ENCODE measurements around the gene SRRM2.

Gene SRRM2

DNA sequence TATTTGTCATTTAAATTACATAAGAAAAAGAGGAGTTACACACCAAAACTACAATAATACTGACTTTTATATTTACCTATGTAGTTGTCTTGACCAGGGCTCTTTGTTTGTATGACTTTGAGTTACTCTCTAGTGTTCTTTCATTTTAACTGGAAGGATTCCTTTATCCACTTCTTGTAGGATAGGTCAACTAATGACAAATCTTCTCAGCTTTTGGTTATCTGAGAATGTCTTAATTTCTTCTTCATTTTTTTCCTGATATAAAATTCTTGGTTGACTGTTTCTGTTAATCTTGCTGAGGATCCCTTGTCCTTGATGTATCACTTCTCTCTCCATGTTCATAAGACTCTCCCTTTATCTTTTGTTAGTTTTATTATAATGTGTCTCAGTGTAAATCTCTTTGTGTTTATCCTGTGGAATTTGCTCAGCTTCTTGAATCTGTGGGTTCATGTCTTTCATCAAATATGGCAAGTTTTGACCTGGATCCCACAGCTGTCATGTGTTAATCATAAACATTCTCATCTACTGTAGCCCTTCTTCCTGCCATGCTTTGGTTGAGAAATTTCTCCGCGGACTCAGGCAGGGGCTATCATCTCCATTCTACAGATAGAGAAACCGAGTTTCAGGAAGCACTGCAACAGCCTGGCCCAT is 51.2 kb downstream of the SRRM2 start:
- ATAC-seq (replicated peaks) = no peak
- peaks cover 23 to 42% of the 10 kb centered on the region in 2 donors for H3K27me3 Mint-ChIP-seq
- no peak overlapping the region for H3K4me3 Mint-ChIP-seq
- no peak overlapping the region for H3K27ac Mint-ChIP-seq
- DNase-seq = no peak
- H3K4me1 Mint-ChIP-seq (ENCODE audit: low read depth in 2 of 2) = no peaks in the 10 kb centered on the region
- peaks cover 3% of the 10 kb centered on the region for H3K36me3 Mint-ChIP-seq (ENCODE audit: insufficient read depth)
- peaks cover 0 to 7% of the 10 kb centered on the region in 2 donors for H3K9me3 Mint-ChIP-seq

DNA sequence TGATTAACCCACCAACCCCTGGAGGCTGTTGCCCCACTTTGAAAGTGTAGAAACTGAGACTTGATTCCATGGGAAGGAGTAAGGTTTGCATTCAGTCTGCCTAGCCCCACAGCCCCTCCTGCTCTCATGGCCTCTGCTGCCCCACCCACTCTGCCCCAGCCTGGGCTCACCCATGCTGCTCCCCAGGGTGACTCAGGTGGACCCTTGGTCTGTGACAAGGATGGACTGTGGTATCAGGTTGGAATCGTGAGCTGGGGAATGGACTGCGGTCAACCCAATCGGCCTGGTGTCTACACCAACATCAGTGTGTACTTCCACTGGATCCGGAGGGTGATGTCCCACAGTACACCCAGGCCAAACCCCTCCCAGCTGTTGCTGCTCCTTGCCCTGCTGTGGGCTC is 52.3 kb downstream of the SRRM2 start:
- Mint-ChIP-seq H3K36me3 (ENCODE audit: insufficient read depth) (peaks cover 3% of the 10 kb centered on the region), H3K4me3 (no peak overlapping the region), H3K9me3 (peaks cover 0 to 7% of the 10 kb centered on the region in 2 donors), H3K4me1 (ENCODE audit: low read depth in 2 of 2) (no peaks in the 10 kb centered on the region), H3K27ac (no peak overlapping the region), H3K27me3 (peaks cover 34 to 50% of the 10 kb centered on the region in 2 donors)
- ATAC-seq (replicated peaks) (no peak), DNase-seq (no peak)

DNA sequence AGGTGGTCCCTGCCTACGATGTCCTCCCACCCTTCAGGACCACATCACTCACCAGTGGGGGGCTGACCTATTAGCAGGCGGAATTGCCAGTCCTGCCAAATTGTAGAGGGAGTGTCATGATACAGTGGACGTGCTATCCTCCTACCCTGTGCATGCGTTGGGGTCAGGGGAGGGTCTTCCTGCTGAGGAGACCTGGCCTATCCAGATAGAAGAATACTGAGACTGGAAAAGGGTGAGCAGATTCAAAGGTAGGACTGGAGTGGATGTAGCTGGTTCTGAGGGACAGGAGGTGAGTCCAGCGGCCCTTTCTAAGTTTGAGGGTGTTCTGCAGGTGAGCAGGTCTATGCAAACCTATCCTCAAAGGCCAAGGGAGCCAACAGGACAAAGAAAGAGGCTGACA is 53.8 kb downstream of the SRRM2 start:
- Mint-ChIP-seq H3K9me3 (peaks cover 0 to 7% of the 10 kb centered on the region in 2 donors), H3K27me3 (peaks cover 34 to 65% of the 10 kb centered on the region in 2 donors), H3K4me3 (no peak overlapping the region), H3K36me3 (ENCODE audit: insufficient read depth) (peaks cover 3% of the 10 kb centered on the region), H3K4me1 (ENCODE audit: low read depth in 2 of 2) (no peaks in the 10 kb centered on the region), H3K27ac (no peak overlapping the region)
- ATAC-seq (replicated peaks) (no peak), DNase-seq (no peak)

DNA sequence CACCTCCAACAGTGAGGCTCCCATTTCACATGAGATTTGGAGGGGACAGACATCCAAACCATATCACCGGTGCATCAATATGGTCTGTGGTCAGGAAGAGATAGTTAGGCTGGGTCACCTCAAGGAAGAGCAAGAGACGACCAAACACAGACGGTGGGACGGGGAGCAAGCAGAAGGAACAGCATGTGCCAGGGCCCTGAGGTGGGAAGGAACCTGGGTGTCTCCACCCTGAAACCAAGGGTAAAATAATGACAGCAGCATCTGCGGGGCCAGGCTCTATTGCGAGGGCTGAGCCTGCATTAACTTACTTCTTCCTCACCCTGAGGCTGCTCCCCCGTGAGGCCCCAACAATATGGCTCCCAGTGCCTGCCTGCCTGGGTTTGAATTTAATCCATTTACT is 55.7 kb downstream of the SRRM2 start:
- DNase-seq = no peak
- Mint-ChIP-seq H3K4me1 (ENCODE audit: low read depth in 2 of 2) (no peaks in the 10 kb centered on the region), H3K27me3 (peaks cover 41 to 81% of the 10 kb centered on the region in 2 donors), H3K9me3 (peaks cover 0 to 7% of the 10 kb centered on the region in 2 donors), H3K36me3 (ENCODE audit: insufficient read depth) (peaks cover 3% of the 10 kb centered on the region), H3K27ac (no peak overlapping the region), H3K4me3 (no peak overlapping the region)
- ATAC-seq (replicated peaks) = no peak

DNA sequence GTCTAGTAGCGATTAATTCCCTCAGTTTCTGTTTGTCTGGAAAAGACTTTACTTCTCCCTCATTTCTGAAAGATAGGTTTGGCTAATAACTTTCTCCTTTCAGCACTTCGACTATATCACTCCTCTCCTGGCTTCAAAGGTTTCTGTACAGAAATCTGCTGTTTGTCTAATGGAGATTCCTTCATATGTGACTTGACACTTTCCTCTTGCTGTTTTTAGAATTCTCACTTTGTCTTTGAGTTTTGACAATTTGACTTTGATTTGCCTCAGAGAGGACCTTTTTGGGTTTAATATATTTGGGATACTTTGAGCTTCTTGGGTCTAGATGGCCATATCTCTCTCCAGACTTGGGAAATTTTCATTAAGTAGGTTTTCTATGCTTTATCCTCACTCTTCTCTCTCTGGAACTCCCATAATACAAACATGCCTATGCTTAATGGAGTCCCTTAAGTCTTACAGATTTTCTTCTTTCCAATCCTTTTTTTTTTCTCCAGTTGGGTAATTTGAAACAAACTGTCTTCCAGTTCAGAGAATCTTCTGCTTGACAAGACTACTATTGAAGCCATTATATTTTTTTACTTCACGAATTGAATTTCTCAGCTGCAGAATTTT is 56.8 kb downstream of the SRRM2 start:
- Mint-ChIP-seq H3K4me1 (ENCODE audit: low read depth in 2 of 2) (no peaks in the 10 kb centered on the region), H3K27me3 (peaks cover 41 to 81% of the 10 kb centered on the region in 2 donors), H3K9me3 (no peaks in the 10 kb centered on the region), H3K4me3 (no peak overlapping the region), H3K36me3 (ENCODE audit: insufficient read depth) (peaks cover 3% of the 10 kb centered on the region), H3K27ac (no peak overlapping the region)
- ATAC-seq (replicated peaks) (no peak), DNase-seq (no peak)

DNA sequence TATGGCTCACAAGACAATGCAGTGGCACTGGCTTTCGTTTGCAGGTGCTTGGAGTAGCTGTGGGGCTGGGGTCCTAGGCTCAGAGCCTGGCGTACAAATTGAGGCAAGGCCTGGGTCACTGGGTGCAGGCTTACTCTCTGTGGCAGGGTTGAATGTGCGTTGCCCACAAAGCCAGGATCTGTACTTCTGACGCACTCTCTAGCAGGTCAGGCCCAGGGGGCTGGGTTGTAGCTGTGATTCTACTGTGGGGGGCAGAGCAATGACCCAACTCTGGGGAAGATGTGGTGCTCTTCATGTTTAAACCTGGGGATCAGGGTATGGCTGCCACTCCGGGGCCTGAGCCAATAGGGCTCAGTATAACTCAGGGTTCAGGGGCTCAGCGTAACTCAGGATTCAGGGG is 58.2 kb downstream of the SRRM2 start:
- peaks cover 36 to 74% of the 10 kb centered on the region in 2 donors for H3K27me3 Mint-ChIP-seq
- H3K4me1 Mint-ChIP-seq (ENCODE audit: low read depth in 2 of 2) = no peaks in the 10 kb centered on the region
- ATAC-seq (replicated peaks) = no peak
- H3K4me3 Mint-ChIP-seq = no peak overlapping the region
- no peaks in the 10 kb centered on the region for H3K36me3 Mint-ChIP-seq (ENCODE audit: insufficient read depth)
- H3K9me3 Mint-ChIP-seq = no peaks in the 10 kb centered on the region
- DNase-seq = no peak
- no peak overlapping the region for H3K27ac Mint-ChIP-seq

DNA sequence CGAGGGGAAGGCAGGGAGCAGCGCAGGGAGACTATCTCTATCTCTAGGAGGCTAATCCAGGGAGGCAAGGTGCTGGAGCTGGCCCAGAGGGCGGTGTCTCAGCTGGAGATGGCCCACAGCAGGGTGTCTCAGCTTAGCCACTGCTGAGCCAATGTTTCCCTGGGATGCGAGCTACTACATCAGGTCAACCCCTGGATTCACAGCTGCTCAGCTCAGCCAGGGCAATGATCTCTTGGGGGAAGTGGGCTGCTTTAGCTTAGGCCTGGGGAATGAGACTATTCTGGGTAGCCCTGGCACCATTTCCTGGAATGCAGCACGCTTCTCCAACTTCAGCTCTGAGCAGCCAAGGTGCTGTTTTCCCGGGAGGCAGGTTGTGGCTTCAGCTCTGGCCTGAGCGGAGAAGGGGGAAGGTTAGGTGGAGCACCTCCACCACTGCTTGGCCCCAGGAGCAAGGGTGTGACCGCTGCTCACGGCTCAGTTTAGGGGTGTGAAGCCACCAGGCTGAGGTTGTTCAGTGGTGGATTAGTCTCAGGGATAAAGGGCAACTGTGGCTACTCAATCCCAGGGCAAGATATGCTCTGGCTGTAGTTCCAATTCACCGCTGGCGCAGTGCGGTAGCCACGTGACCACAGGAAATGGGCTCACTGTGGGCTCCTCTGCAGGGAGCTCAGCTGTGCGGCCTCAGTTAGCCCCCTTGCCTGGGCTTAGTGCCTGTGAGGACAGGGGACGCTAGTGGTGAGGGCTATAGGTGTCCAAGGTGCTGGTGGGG is 59.4 kb downstream of the SRRM2 start:
- DNase-seq (no peak), ATAC-seq (replicated peaks) (no peak)
- Mint-ChIP-seq H3K9me3 (no peaks in the 10 kb centered on the region), H3K27me3 (peaks cover 32 to 66% of the 10 kb centered on the region in 2 donors), H3K4me1 (ENCODE audit: low read depth in 2 of 2) (no peaks in the 10 kb centered on the region), H3K4me3 (no peak overlapping the region), H3K27ac (no peak overlapping the region), H3K36me3 (ENCODE audit: insufficient read depth) (no peaks in the 10 kb centered on the region)

DNA sequence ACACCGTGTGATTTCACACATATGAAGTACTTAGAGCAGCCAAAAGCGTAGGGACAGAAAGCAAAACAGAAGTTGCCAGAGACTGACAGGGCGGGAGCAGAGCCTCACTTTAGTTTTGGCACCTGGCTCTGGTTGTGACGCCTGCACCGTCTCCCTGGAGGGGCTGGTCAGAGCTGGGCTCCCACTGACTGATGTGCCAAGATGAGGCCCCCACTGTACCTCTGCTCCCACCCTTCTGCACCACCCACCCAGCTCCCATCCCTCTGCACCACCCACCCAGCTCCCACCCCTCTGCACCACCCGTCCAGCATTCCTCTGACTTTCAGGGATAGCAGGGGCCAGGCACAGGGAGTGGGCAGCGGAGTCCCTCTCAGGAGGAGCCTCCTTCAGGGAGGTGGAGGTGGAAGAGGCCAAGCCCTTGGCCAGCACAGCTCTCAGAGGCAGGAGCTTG is 61.4 kb downstream of the SRRM2 start:
- Mint-ChIP-seq H3K9me3 (no peaks in the 10 kb centered on the region), H3K4me3 (no peak overlapping the region), H3K27me3 (peaks cover 17 to 53% of the 10 kb centered on the region in 2 donors), H3K36me3 (ENCODE audit: insufficient read depth) (no peaks in the 10 kb centered on the region), H3K4me1 (ENCODE audit: low read depth in 2 of 2) (peaks cover 0 to 1% of the 10 kb centered on the region in 2 donors), H3K27ac (no peak overlapping the region)
- ATAC-seq (replicated peaks) (no peak), DNase-seq (no peak)

DNA sequence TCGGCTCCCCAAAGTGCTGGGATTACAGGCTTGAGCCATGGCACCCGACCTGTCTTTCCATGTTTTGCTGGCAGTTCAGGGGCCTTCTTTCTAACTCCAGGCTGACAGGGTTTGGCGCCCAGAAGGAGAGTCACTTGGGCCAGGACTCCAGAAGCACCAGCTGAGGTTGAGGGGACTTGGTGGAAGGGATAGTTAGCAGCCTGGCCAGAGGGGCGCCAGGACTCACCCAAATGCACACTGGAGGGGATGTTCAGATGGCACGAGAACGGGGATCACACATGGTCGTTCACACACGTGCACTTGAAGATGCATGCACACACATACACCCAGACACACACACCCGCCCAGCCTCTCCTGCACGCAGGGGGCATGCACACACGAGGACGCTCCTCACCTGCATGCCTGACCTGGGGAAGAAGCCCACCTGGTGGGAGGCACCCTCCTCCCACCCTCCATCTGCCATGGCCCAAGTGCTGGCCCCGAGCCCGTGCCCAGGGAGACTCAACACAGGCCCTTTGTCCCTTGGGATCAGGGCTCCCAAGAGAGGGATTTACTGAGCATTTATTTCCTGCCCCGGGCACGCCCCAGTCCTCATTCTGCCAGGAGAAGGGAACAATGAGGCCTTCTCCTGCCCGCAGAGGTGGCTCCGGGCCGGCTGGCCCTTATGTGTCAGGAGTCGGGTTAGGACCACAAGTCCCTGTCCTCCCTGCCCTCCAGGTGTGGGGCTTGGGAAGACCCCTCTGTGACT is 62.3 kb downstream of the SRRM2 start:
- Mint-ChIP-seq H3K27ac (peak overlapping the region in 1 of 2 donors; percentile 6), H3K4me1 (ENCODE audit: low read depth in 2 of 2) (peaks cover 0 to 1% of the 10 kb centered on the region in 2 donors), H3K4me3 (no peak overlapping the region), H3K9me3 (no peaks in the 10 kb centered on the region), H3K36me3 (ENCODE audit: insufficient read depth) (no peaks in the 10 kb centered on the region), H3K27me3 (peaks cover 8 to 55% of the 10 kb centered on the region in 2 donors)
- ATAC-seq (replicated peaks) = no peak
- DNase-seq = no peak

DNA sequence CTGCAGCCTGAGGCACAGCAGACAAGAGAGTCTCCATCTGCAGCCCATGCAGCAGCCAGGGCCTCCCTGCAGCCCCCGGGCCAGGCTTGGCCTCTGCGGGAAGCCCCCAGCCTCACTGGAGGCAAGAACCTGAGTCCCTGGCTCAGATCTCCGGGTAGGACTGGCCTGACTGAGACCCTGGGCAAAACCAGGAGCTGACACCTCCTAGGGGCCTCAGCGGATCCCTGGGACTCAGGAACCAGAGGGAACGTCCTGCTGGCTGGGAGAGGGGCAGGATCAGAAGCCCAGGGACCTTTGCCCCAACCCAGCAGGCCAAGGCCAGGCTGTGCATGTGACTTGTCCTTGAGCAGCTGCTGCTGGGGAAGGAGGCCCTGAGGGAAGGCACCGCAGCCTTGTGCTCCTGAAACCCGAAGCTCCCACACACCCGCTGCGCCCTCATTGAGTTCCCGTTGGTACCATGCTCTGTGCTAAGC is 62.9 kb downstream of the SRRM2 start:
- no peaks in the 10 kb centered on the region for H3K36me3 Mint-ChIP-seq (ENCODE audit: insufficient read depth)
- H3K9me3 Mint-ChIP-seq = no peaks in the 10 kb centered on the region
- H3K27me3 Mint-ChIP-seq = peaks cover 8 to 50% of the 10 kb centered on the region in 2 donors
- H3K27ac Mint-ChIP-seq = no peak overlapping the region
- DNase-seq (no peak), ATAC-seq (replicated peaks) (no peak)
- peaks cover 0 to 1% of the 10 kb centered on the region in 2 donors for H3K4me1 Mint-ChIP-seq (ENCODE audit: low read depth in 2 of 2)
- no peak overlapping the region for H3K4me3 Mint-ChIP-seq

DNA sequence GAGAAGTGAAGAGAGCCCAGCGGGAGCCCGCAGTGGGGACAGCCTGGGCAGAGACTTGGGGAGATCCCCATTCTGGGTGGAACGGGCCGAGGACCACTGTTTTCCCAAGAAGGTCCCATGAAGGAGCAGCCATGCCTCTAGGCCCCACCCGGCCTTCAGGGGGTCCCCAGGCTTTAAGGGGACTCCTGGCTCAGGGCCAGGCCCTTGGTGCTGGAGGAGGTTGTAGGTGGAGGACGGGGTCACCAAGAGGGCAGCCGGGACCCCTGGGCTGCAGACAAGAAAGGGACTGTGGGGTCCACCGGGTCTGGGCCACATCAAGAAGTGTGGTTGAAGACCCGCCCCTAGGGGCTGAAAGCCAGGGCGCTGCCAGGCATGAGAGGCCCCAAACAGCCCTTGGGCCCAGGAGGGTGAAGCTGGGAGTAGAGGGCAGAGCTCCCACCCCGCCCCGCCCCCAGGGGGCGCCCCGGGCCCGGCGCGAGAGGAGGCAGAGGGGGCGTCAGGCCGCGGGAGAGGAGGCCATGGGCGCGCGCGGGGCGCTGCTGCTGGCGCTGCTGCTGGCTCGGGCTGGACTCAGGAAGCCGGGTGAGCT is 64.4 kb downstream of the SRRM2 start, which contains the start of gene PRSS21:
PRSS21 (plus strand) TSS at position 487 of the 589 bp plus-strand sequence; CDS start at position 519, 32 bp downstream.
- Mint-ChIP-seq H3K36me3 (ENCODE audit: insufficient read depth) (no peaks in the 10 kb centered on the region), H3K27me3 (peaks cover 8 to 42% of the 10 kb centered on the region in 2 donors), H3K4me1 (ENCODE audit: low read depth in 2 of 2) (peaks cover 0 to 1% of the 10 kb centered on the region in 2 donors), H3K27ac (no peak within 1 kb of the TSS), H3K4me3 (peak within 1 kb of the TSS in 1 of 2 donors; percentile 65), H3K9me3 (no peaks in the 10 kb centered on the region)
- DNase-seq (peak in 1 of 3 experiments; percentile 38), ATAC-seq (replicated peaks) (peak; percentile 61)

DNA sequence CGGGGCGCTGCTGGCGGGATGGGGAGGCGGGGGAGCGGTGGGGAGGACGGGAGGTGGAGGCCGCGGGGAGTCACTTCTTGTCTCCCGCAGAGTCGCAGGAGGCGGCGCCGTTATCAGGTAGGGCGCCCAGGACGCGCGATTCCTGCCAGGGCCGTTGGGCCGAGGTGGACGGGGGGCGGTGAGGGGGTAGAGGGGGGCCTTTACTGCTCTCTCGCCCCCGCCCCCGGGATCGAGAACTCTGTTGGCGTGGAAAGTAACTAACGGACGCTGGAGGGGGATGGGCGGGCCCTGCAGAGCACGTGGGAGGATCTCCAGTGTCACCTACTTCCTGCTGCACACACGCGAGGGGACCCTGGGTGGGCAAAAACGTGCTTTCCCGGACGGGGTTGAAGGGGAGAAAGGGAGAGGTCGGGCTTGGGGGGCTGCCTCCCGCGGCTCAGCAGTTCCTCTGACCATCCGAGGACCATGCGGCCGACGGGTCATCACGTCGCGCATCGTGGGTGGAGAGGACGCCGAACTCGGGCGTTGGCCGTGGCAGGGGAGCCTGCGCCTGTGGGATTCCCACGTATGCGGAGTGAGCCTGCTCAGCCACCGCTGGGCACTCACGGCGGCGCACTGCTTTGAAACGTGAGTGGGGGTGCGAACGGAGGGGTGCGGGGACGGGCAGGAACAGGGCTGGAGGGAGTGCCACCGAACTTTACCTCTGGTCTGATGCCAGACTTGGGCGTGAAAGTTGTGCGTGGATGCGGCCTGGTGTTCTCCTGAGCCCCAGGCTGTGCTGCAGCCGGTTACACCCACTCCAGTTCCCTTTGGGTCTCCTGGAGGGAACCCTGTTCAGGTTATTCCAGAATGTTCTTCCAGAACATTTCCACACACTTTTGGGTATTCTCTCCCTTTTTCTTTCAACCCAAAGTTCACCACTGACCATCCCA is 65.2 kb downstream of the SRRM2 start:
- no peaks in the 10 kb centered on the region for H3K9me3 Mint-ChIP-seq
- peaks cover 0 to 1% of the 10 kb centered on the region in 2 donors for H3K4me1 Mint-ChIP-seq (ENCODE audit: low read depth in 2 of 2)
- no peak overlapping the region for H3K27ac Mint-ChIP-seq
- no peak for DNase-seq
- peaks cover 1 to 36% of the 10 kb centered on the region in 2 donors for H3K27me3 Mint-ChIP-seq
- H3K36me3 Mint-ChIP-seq (ENCODE audit: insufficient read depth) = no peaks in the 10 kb centered on the region
- peak overlapping the region in 1 of 2 donors; percentile 65 for H3K4me3 Mint-ChIP-seq
- ATAC-seq (replicated peaks) = no peak
